ENCODE measurements around the gene PRELID2.
"Not testable (repeated sequence)": the region's sequence is repeated elsewhere in the genome, so short reads cannot be mapped to it uniquely, and the experiment has no call there.

PRELID2 gene

GRCh38 chr5:145834917-145835847 is at the start of gene PRELID2:
Gene PRELID2, minus strand, starts transcription at chr5:145835342. Its CDS starts 91 bp downstream, at chr5:145835251.
- DNase-seq, result peak; percentile 80

- DNase-seq, result no peak
Measured at GRCh38 chr5:145874765-145875164, 39.6 kb upstream of the PRELID2 start.

GRCh38 chr5:145872914-145873313 is 37.8 kb upstream of the PRELID2 start, which contains the start of gene GRXCR2:
Gene GRXCR2, minus strand, starts transcription at chr5:145873014. Its CDS starts 46 bp downstream, at chr5:145872968.
- no peak for DNase-seq

GRCh38 chr5:145872486-145872885 is 37.3 kb upstream of the PRELID2 start:
- DNase-seq, result no peak

- no peak for DNase-seq
Measured at GRCh38 chr5:145869753-145870152, 34.6 kb upstream of the PRELID2 start.

GRCh38 chr5:145867806-145868205 is 32.7 kb upstream of the PRELID2 start:
- DNase-seq, result no peak

GRCh38 chr5:145864432-145864831 is 29.3 kb upstream of the PRELID2 start:
- DNase-seq, result not testable (repeated sequence)

GRCh38 chr5:145863003-145863402 is 27.9 kb upstream of the PRELID2 start:
- DNase-seq, result no peak

- no peak for DNase-seq
Measured at GRCh38 chr5:145859897-145860296, 24.8 kb upstream of the PRELID2 start.

GRCh38 chr5:145859453-145859852 is 24.3 kb upstream of the PRELID2 start:
- DNase-seq, result no peak

GRCh38 chr5:145858959-145859358 is 23.8 kb upstream of the PRELID2 start:
- no peak for DNase-seq

GRCh38 chr5:145856285-145856818 is 21.2 kb upstream of the PRELID2 start:
- DNase-seq, result no peak

- DNase-seq, result no peak
Measured at GRCh38 chr5:145855763-145856267, 20.7 kb upstream of the PRELID2 start.

GRCh38 chr5:145854651-145855258 is 19.6 kb upstream of the PRELID2 start:
- DNase-seq, result no peak

- DNase-seq, result no peak
Measured at GRCh38 chr5:145853781-145854376, 18.7 kb upstream of the PRELID2 start.

- DNase-seq, result no peak
Measured at GRCh38 chr5:145852990-145853389, 17.8 kb upstream of the PRELID2 start.

GRCh38 chr5:145848854-145849253 is 13.7 kb upstream of the PRELID2 start:
- no peak for DNase-seq

GRCh38 chr5:145847499-145848497 is 12.7 kb upstream of the PRELID2 start:
- DNase-seq, result no peak

GRCh38 chr5:145846081-145846480 is 10.9 kb upstream of the PRELID2 start:
- no peak for DNase-seq

- no peak for DNase-seq
Measured at GRCh38 chr5:145841299-145841698, 6.2 kb upstream of the PRELID2 start.

GRCh38 chr5:145840458-145841132 is 5.5 kb upstream of the PRELID2 start:
- DNase-seq, result no peak
